WI38 (cell line): ENCODE measurements around the gene INPP5A.

ENCODE experiments used
- H3K4me3 ChIP-seq: 2 replicates; pipeline ENCODE4 v1.5.1; 2011; ENCODE audit warnings: low read depth, mild to moderate bottlenecking, control low read depth, low read length
- CTCF ChIP-seq: IDR thresholded peaks from 2 replicates; pipeline ENCODE4 v1.5.1; 2012; ENCODE audit warnings: low read depth, mild to moderate bottlenecking, control low read depth, low read length

INPP5A gene

GRCh38 chr10:132827861-132828539, 290.4 kb downstream of the INPP5A start:
- TF ChIP-seq CTCF: no peak

GRCh38 chr10:132828681-132829080, 291.1 kb downstream of the INPP5A start:
- H3K4me3 ChIP-seq: no peak overlapping the region
- TF ChIP-seq CTCF: no peak

More at GRCh38 chr10:132827861-132828539, 290.4 kb downstream of the INPP5A start:
- no peak overlapping the region for H3K4me3 ChIP-seq

GRCh38 chr10:132829403-132829802, 291.8 kb downstream of the INPP5A start:
- no peak overlapping the region for H3K4me3 ChIP-seq
- TF ChIP-seq CTCF: no peak

GRCh38 chr10:132832186-132832969, 294.8 kb downstream of the INPP5A start:
- no peak for TF ChIP-seq CTCF
- no peak overlapping the region for H3K4me3 ChIP-seq
